Fibroblast of pulmonary artery (primary cell): ENCODE measurements around the gene GPX2.
"Not testable (repeated sequence)": the region's sequence is repeated elsewhere in the genome, so short reads cannot be mapped to it uniquely, and the experiment has no call there.

Source experiments
- DNase-seq: peaks from one replicate; pipeline ENCODE4 v3.0.0-alpha.2; 2010; ENCODE audit warnings: low read depth
- H3K4me3 ChIP-seq: replicated peaks from 2 replicates; pipeline ENCODE4 v1.5.1; 2011; ENCODE audit warnings: low read depth, mild to moderate bottlenecking, control low read depth, low read length, moderate library complexity
- CTCF ChIP-seq: IDR thresholded peaks from 2 replicates; pipeline ENCODE4 v1.5.1; 2011; ENCODE audit warnings: mild to moderate bottlenecking, control low read depth, low read length, inconsistent platforms; ENCODE audit errors: missing control alignments

Gene GPX2

GRCh38 chr14:64915797-64916196, 26.7 kb downstream of the GPX2 start:
- no peak for DNase-seq
- no peak for TF ChIP-seq CTCF
- H3K4me3 ChIP-seq = no peak overlapping the region

- DNase-seq = no peak
- H3K4me3 ChIP-seq = peak overlapping the region; percentile 90
- TF ChIP-seq CTCF = no peak
These were observed 27.5 kb downstream of the GPX2 start for GRCh38 chr14:64915029-64915424.

- no peak for TF ChIP-seq CTCF
- DNase-seq = peak; percentile 99
These were observed 28.1 kb downstream of the GPX2 start, which contains the start of gene CHURC1 for GRCh38 chr14:64914237-64915028. CHURC1 (plus strand) TSS chr14:64914455; CDS start chr14:64914496, 41 bp downstream.

GRCh38 chr14:64913477-64913876, 29.1 kb downstream of the GPX2 start:
- not testable (repeated sequence) for H3K4me3 ChIP-seq, DNase-seq

More at GRCh38 chr14:64914237-64915028, 28.1 kb downstream of the GPX2 start, which contains the start of gene CHURC1:
- peak within 1 kb of the TSS; percentile 90 for H3K4me3 ChIP-seq

GRCh38 chr14:64912261-64912660, 30.3 kb downstream of the GPX2 start:
- H3K4me3 ChIP-seq = no peak overlapping the region
- DNase-seq = no peak
- TF ChIP-seq CTCF = no peak

- peak; percentile 67 for DNase-seq
- no peak overlapping the region for H3K4me3 ChIP-seq
- peak; percentile 85 for TF ChIP-seq CTCF
These were observed 31.6 kb downstream of the GPX2 start for GRCh38 chr14:64910847-64911495.

- TF ChIP-seq CTCF = no peak
- H3K4me3 ChIP-seq = no peak overlapping the region
- DNase-seq = peak; percentile 28
These were observed 36.5 kb downstream of the GPX2 start for GRCh38 chr14:64906022-64906421.
